BJ (cell line): ENCODE data around the gene ABHD1. TPM values are rescaled to one million over a fixed set of nuclear protein-coding genes. Genes with fewer than 3 reads are reported as not detected.
"Not testable (repeated sequence)": the region's sequence is repeated elsewhere in the genome, so short reads cannot be mapped to it uniquely, and the experiment has no call there.

Experiments
- CTCF ChIA-PET: fragments of 350-600 bp; formaldehyde crosslinking; extraction: SDS; loops from one replicate; lab custom pipeline; 2021; ENCODE audit warnings: antibody characterized with exemption, inconsistent platforms; lab: Yijun Ruan, JAX
- POLR2A ChIA-PET: fragments of 300-600 bp; sonication (Branson Sonifier 250); formaldehyde crosslinking; extraction: SDS; loops from one replicate; lab custom pipeline; 2021; ENCODE audit warnings: antibody characterized with exemption; lab: Charles Lee
- DNase-seq: peaks from one replicate; pipeline ENCODE4 v3.0.0-alpha.2; 2011; ENCODE audit warnings: low read depth
- H3K27me3 ChIP-seq: 2 replicates; pipeline ENCODE4 v1.6.0; 2011; ENCODE audit warnings: low read length; ENCODE audit not compliant: control insufficient read depth, insufficient read depth
- H3K36me3 ChIP-seq: 2 replicates; pipeline ENCODE4 v1.5.1; 2011; ENCODE audit warnings: low read length; ENCODE audit not compliant: control insufficient read depth, insufficient read depth
- H3K4me3 ChIP-seq: 2 replicates; pipeline ENCODE4 v1.5.1; 2011; ENCODE audit warnings: low read depth, mild to moderate bottlenecking, control low read depth, low read length
- polyA plus RNA-seq: library from polyadenylated mRNA; depleted of rRNA; stranded (reverse); fragments of >200 nt; gene quantifications from 2 replicates; pipeline ENCODE4 v1.2.3, GENCODE V29; 2011
- TF ChIP-seq, protein P1 (sequence below): IDR thresholded peaks from 2 replicates; pipeline ENCODE4 v1.5.1; 2011; ENCODE audit warnings: low read depth, mild to moderate bottlenecking, control low read depth, inconsistent platforms, low read length, moderate library complexity; ENCODE audit not compliant: insufficient read depth

The ABHD1 gene
- polyA plus RNA-seq, 1 experiment: not detected

- CTCF ChIA-PET: no interaction called here
- TF ChIP-seq, protein P1, sequence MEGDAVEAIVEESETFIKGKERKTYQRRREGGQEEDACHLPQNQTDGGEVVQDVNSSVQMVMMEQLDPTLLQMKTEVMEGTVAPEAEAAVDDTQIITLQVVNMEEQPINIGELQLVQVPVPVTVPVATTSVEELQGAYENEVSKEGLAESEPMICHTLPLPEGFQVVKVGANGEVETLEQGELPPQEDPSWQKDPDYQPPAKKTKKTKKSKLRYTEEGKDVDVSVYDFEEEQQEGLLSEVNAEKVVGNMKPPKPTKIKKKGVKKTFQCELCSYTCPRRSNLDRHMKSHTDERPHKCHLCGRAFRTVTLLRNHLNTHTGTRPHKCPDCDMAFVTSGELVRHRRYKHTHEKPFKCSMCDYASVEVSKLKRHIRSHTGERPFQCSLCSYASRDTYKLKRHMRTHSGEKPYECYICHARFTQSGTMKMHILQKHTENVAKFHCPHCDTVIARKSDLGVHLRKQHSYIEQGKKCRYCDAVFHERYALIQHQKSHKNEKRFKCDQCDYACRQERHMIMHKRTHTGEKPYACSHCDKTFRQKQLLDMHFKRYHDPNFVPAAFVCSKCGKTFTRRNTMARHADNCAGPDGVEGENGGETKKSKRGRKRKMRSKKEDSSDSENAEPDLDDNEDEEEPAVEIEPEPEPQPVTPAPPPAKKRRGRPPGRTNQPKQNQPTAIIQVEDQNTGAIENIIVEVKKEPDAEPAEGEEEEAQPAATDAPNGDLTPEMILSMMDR: no peak
- no peak for DNase-seq
- Histone ChIP-seq H3K36me3 (no peaks in the 10 kb centered on the region), H3K27me3 (peaks cover 14% of the 10 kb centered on the region; the same call in 1 of the 2 replicates), H3K4me3 (no peak overlapping the region)
- POLR2A ChIA-PET: no interaction called here
Observed at GRCh38 chr2:27115519-27115918, 8.1 kb upstream of the ABHD1 start.

DNA sequence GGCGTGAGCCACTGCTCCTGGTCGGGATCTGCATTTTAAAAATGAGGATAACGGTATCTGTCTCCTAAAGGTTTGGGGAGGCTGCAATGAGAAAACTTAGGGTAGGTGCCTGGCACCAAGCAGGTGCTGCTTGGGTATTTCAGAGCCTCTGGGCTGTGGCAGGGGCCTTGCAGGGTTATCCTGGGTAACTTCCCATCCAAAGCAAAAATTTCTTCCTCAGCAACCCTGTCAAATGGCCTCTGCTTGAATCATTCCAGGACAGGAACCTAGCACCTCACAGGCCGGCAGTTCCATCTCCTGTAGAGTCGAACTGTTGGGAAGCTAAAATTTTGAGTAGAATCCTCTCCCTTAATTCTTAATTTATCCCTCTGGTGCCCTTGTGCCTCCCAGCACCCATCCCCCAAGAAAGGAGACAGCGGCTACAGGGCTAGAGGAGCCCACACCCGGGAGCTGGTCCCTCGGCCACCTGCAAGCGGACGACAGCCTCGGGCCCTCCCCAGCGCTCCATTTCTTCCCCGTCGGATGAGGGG lies 5.6 kb upstream of the ABHD1 start:
- no peak for DNase-seq
- ChIA-PET POLR2A (no interaction called here), CTCF (interaction anchor here (1.3 kb wide), 1 partner anchor 73 kb away, joined by 5 read pairs; no protein-coding TSS in a partner anchor)
- TF ChIP-seq, protein P1: no peak
- H3K27me3 ChIP-seq: peaks cover 20% of the 10 kb centered on the region
- peak overlapping the region; percentile 46 for H3K4me3 ChIP-seq
- no peaks in the 10 kb centered on the region for H3K36me3 ChIP-seq

DNA sequence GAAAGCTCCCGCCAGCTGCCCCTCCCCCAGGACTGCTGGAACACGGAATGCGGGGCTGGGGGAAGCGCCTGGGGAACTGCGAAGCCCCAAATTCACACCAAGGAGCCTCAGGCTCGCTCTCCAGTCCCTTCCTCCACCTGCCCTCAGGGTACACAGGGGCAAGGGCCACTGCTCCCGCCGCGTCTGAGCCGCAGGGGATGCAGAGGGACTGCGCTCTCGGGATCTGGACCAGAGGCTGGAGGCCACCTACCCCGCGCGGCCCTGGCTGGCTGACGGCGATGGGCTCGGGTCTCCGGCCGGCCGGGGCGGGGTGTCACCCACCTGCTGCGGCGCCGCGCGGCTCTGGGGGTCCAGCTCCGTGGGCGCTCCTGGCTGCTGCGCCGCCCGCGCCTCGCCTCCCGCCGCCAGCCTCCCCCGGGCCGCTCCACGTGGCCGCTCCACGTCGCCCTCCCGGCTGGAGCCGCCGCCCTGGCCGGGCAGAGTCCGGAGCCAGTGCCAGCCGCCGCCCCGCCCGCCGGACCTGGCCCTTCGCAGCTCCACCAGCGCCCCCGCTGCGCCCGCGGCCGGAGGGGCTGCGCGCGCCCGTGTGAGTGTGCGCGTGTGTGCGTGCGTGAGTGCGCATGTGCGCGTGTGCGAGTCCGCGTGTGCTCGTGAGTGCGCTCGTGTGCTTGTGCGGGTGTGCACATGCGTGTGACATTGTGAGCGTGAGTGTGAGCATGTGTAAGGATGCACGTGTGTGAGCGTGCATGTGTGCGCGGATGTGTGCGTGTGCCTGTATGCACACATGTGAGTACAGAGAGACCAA lies 4.9 kb upstream of the ABHD1 start, which contains the start of gene CGREF1:
TSS of gene CGREF1 (minus strand) at position 604 of the 805 bp plus-strand sequence. CDS start 14,762 bp downstream, outside the sequence.
- no peaks in the 10 kb centered on the region for H3K36me3 ChIP-seq
- H3K27me3 ChIP-seq: peaks cover 22% of the 10 kb centered on the region
- H3K4me3 ChIP-seq: peak within 1 kb of the TSS; percentile 46
- TF ChIP-seq, protein P1: no peak
- ChIA-PET CTCF (interaction anchor here (0.5 to 1.3 kb wide), 2 partner anchors 73 to 165 kb away, joined by 3 to 5 read pairs; no protein-coding TSS in a partner anchor), POLR2A (no interaction called here)
- DNase-seq: no peak

DNA sequence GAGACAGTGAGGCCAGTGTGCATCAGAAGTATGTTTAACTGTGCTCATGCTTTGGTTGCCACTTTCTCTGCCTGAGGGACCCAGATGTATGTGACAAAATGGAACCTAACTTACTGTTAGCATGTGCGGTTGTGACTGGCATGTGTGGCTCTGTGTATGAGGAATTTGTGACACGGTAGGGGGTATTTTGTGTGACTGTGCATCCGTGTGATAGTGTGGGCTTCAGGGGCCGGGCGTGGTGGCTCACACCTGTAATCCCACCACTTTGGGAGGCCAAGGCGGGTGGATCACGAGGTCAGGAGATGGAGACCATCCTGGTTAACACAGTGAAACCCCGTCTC lies 4.3 kb upstream of the ABHD1 start:
- H3K36me3 ChIP-seq, POLR2A ChIA-PET, DNase-seq: not testable (repeated sequence)
- Histone ChIP-seq H3K4me3 (peak overlapping the region; percentile 46; the same call in 1 of the 2 replicates), H3K27me3 (peaks cover 22% of the 10 kb centered on the region)
- CTCF ChIA-PET: interaction anchor here (1.3 kb wide), 1 partner anchor 72 kb away, joined by 5 read pairs; no protein-coding TSS in a partner anchor

DNA sequence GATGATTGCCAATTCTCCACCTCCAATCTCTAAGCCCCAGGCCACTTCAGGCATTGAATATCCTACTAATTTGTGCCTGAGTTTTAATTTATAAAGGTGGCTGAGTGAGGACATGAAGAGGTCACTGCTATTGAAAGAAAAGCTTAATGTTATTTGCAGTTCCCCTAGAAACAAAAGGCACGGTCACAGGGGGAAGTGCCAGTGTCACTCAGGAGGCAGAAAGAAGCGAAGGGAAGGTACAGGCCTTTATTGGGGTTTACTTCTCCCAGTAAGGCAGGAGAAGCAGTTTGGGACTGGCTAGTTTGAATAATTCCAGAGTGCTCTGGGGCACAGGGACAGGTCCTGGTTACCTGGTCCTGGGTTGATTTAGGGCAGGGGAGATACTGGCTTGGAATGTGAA lies 1.7 kb upstream of the ABHD1 start:
- TF ChIP-seq, protein P1: no peak
- DNase-seq: no peak
- Histone ChIP-seq H3K36me3 (no peaks in the 10 kb centered on the region), H3K27me3 (peaks cover 22% of the 10 kb centered on the region), H3K4me3 (no peak overlapping the region)
- POLR2A ChIA-PET: no interaction called here
- CTCF ChIA-PET: no interaction called here
